ENCODE measurements around the gene PLA2R1. TPM values are rescaled to one million over a fixed set of nuclear protein-coding genes. Genes with fewer than 3 reads are reported as not detected.
"Not testable (repeated sequence)": the region's sequence is repeated elsewhere in the genome, so short reads cannot be mapped to it uniquely, and the experiment has no call there.

Gene PLA2R1
- total RNA-seq, 1 donor = not detected

DNA sequence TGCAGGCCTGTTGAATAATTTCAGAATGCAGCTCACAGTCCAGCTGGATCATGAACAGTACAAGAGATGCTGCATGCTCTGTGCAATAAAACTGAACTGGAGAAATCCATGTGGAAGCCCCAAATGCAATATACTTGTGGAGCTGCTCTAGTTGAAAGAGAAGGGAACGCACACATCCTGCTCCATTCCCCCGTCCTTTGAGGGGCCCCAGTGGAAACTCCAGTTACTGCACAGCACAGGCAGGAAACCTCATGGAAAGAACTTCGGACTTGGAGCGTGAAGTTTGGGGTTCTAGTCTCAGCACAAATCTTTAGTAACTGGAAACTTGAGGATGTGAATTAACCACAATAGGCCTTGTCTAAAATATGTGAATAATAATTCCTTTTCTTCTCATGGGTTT is 73.2 kb downstream of the PLA2R1 start:
- H3K4me3 ChIP-seq (ENCODE audit: low read length) = no peak overlapping the region
- no peaks in the 10 kb centered on the region for H3K9me3 ChIP-seq (ENCODE audit: low read depth, low read length)
- no peaks in the 10 kb centered on the region for H3K27me3 ChIP-seq (ENCODE audit: insufficient read depth, low read length)
- no peaks in the 10 kb centered on the region for H3K4me1 ChIP-seq (ENCODE audit: insufficient read depth, low read length)

DNA sequence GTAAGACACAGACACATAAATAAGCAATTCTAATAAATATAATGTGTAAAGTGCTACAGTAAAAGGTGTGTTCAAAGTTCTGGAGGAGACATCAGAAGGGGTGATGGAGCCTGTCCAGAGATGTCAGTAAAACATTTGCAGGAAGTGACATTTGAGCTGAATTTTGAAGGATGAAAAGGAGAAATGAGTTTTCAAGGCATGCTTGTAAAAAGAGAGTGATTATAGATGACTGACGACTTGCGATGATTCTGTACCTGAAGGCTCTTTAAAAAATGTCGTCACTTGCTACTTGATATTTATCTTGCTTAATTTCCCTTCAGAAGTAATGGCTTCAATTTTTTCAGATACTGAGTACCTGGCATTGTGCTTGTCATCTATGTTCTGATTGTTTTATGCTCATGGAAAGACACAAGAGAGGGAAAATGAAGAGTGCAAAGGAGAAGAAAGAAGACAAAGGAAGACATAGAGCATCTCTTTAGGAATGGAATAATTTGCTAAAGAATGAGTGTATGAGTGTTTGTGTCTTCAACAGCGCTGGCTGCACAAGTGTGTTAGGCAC is 73.9 kb downstream of the PLA2R1 start:
- no peak overlapping the region for H3K4me3 ChIP-seq (ENCODE audit: low read length)

DNA sequence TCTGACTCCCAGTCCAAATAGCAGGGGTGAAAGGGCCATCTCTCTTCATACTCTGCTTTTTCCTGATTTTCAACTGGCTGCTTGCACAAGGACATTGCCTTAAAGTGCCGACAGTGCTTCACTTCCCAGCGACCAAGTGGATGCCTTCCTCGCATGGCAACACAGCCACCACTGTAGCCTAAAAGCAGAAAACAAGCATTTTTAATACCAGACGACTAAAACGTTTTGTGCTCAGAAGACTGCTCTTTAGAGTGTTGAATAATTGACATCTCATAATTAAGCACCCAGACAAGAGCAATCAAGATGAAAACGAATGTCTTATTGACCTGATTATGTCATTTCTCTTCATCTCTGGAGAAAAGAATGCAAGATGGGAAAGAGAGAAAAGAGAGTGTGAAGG is 75.2 kb downstream of the PLA2R1 start:
- H3K4me1 ChIP-seq (ENCODE audit: insufficient read depth, low read length) = peaks cover 5% of the 10 kb centered on the region
- H3K9me3 ChIP-seq (ENCODE audit: low read depth, low read length) = no peaks in the 10 kb centered on the region
- no peaks in the 10 kb centered on the region for H3K27me3 ChIP-seq (ENCODE audit: insufficient read depth, low read length)
- no peak overlapping the region for H3K4me3 ChIP-seq (ENCODE audit: low read length)

More for the DNA sequence above, 73.9 kb downstream of the PLA2R1 start:
- H3K9me3 ChIP-seq (ENCODE audit: low read depth, low read length) = no peaks in the 10 kb centered on the region
- no peaks in the 10 kb centered on the region for H3K4me1 ChIP-seq (ENCODE audit: insufficient read depth, low read length)
- no peaks in the 10 kb centered on the region for H3K27me3 ChIP-seq (ENCODE audit: insufficient read depth, low read length)

DNA sequence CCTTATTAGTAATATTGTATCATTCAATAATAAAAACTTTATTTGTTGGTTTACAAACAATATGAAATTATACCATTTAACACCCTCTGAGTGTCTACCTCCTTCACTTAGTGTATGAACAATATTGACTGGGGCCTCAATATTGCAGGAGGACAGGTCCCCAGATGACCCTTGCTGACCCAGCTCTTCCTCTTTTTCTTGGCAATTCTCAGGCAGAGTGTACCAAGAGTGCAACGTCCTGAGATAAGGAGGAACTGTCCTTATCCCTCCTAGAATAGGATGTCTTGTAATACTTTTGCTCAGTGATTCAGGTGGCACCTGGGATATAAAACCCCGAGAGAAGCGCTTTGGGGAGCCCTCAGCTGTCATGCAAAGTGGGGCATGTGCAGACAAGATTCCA is 76.8 kb downstream of the PLA2R1 start:
- H3K4me3 ChIP-seq (ENCODE audit: low read length) = no peak overlapping the region
- H3K27me3 ChIP-seq (ENCODE audit: insufficient read depth, low read length) = no peaks in the 10 kb centered on the region
- H3K4me1 ChIP-seq (ENCODE audit: insufficient read depth, low read length) = peaks cover 6% of the 10 kb centered on the region
- H3K9me3 ChIP-seq (ENCODE audit: low read depth, low read length) = no peaks in the 10 kb centered on the region

DNA sequence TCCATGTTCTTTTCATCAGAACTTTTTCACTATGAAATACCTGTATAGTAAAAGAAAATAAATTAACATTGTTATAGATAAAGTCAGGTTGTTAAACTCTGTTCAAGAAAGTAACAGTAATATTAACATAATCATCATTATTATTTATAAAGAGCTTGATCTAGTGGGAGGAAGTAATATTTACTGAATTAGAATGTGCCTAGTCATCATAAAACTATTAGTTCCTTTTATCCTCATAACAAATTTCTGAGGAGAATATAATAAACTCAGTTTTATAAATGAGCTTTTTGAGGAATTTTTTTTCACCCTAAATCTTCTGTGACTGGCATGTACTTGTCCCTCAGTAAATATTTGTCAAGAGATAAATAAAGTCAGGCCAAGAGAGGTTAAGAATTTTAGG is 78.4 kb downstream of the PLA2R1 start:
- Histone ChIP-seq H3K9me3 (ENCODE audit: low read depth, low read length) (no peaks in the 10 kb centered on the region), H3K4me1 (ENCODE audit: insufficient read depth, low read length) (peaks cover 6% of the 10 kb centered on the region), H3K4me3 (ENCODE audit: low read length) (no peak overlapping the region), H3K27me3 (ENCODE audit: insufficient read depth, low read length) (no peaks in the 10 kb centered on the region)

DNA sequence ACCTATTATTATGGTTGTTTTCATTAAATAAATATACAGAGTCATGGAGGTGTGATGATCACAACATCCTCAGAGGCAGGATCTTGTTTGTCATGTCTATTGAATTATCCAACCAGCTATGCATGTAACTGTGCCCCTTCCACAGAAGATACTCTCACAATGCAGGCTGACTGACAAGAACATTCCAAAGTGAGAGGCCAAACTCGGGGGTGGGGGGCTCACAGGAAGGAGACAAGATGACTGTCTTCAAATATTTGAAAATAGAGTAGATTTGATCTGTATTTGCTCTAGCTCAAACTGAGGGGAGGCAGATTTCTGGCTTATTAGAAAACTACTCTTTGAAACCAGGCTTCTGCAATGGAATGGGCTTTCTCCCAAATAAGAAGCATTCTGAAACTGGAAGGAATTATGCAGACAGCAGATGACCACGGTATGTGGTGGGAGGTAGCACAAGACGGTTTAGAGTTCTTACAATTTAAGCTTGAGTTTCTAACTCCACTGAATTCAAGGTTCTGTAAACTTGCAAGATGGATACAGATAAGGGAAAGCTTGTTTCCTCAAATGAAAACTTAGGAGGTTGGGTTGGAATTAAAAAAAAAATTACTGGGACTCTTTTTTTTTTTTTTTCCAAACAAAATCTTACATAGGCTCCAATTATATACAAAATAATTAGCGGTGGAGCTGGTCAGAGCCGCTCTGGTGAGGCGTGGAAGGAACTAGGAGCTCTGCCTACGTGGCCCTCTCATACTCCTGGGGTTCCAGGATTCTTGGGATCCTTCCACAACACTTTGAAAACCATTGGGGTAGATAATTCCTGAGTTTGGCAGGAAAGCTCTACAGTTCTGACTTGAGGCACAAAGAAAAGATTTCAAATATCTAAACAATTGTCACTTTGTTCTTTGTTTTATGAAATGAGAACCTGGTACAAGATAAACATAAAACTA is 79.3 kb downstream of the PLA2R1 start:
- Histone ChIP-seq H3K9me3 (ENCODE audit: low read depth, low read length) (no peaks in the 10 kb centered on the region), H3K4me3 (ENCODE audit: low read length) (no peak overlapping the region), H3K4me1 (ENCODE audit: insufficient read depth, low read length) (peaks cover 6% of the 10 kb centered on the region), H3K27me3 (ENCODE audit: insufficient read depth, low read length) (no peaks in the 10 kb centered on the region)

DNA sequence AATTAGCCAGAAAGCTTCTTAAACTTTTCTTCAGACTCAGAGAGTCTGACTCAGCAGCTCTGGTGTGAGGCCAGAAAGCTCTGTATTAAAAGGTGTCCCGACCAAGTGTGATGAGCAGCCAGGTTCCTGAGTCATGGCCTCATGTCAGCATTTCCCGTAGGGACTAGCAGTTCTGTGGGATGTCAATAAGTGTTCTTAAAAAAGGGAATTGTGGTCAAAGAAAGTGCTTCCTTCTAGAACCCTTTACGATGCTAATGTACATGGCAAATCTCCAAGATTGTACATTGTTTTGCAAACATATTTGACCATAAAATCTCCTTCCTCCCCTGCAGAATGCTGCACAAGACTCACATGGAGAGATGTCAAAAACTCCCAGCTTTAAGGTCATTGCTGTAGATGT is 80.1 kb downstream of the PLA2R1 start:
- peaks cover 6% of the 10 kb centered on the region for H3K4me1 ChIP-seq (ENCODE audit: insufficient read depth, low read length)
- no peak overlapping the region for H3K4me3 ChIP-seq (ENCODE audit: low read length)
- H3K27me3 ChIP-seq (ENCODE audit: insufficient read depth, low read length) = no peaks in the 10 kb centered on the region
- no peaks in the 10 kb centered on the region for H3K9me3 ChIP-seq (ENCODE audit: low read depth, low read length)

DNA sequence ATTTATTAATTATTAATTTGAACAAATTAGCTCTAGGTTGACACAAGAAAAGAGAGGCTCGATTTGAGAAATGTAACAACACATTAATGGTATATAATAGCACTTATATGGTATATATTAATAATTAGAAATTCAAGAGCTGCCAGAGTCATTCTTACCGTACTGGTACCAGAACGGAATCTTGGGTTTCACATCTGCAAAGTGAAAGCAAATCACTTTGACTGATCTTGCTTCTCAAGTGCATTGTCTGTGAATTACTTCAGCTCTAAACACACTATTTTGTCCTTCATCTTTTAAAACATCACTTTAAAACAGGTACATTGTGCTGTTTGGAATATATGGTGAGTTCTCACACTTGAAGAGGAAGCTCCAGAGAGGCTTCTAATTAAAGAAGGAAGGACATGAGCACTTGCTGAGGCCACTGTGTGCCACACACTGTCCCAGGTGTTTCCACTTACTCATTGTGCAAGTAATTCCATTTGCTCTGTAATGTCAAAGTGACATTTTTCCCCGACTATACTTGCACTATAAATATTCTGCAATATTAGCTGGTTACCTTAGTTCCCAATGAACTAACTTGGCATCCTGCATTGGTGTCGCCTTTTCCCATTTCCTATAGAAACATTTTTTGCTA is 85.8 kb downstream of the PLA2R1 start:
- no peaks in the 10 kb centered on the region for H3K4me1 ChIP-seq (ENCODE audit: insufficient read depth, low read length)
- H3K4me3 ChIP-seq (ENCODE audit: low read length) = no peak overlapping the region
- H3K27me3 ChIP-seq (ENCODE audit: insufficient read depth, low read length) = peaks cover 2% of the 10 kb centered on the region
- no peaks in the 10 kb centered on the region for H3K9me3 ChIP-seq (ENCODE audit: low read depth, low read length)

DNA sequence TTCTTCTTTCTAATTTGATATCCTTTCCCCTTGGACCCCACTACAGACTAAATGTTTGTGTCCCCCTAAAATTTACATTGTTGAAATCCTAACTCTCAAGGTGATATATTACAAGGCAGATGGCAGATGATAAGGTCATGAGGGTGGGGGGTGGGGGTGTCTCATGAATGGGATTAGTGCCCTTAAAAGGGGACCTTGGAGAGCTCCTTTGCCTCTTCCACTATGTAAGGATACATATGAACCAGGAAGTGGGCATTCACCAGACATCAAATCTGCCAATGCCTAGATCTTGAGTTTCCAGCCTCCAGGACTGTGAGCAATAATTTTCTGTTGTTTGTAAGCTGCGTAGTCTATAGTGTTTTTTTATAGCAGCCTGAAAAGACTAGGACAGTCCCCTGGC is 89.1 kb downstream of the PLA2R1 start:
- H3K4me3 ChIP-seq (ENCODE audit: low read length) = no peak overlapping the region
- peaks cover 2% of the 10 kb centered on the region for H3K27me3 ChIP-seq (ENCODE audit: insufficient read depth, low read length)
- H3K9me3 ChIP-seq (ENCODE audit: low read depth, low read length) = no peaks in the 10 kb centered on the region
- H3K4me1 ChIP-seq (ENCODE audit: insufficient read depth, low read length) = no peaks in the 10 kb centered on the region

DNA sequence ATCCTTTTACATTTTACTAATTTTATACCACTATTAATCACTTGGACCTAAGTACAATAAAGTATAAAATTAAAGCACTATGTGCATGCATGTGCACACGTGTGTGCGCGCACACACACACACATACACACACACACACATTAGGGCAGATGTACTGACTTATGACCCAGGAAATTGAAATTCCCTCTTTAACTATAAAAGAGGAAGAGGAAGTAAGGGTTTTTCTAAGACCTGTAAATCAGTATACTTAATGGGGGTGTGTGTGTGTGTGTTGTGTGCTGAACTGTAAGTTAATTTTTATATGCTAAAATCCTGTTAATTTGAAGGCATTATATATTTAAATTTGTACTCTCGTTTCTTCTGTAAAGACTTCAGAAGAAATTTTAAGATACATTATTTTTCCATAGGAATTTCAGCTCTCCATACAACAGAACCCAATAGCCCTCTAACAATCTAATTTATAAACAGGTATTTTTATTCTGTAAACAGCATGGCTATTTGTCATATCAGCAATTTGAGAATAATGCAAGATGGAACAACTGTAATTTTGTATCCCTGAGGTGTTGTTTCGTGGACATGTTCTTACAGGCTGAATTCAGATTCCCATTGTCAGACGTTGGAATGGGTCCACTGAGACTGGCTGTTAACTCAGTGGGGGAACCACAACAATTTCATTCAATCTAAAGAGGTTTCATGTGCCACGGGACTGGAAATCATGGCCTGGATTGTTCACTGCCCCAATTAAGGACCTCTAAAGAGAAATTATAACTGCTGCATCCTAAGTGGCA is 90.9 kb downstream of the PLA2R1 start:
- no peaks in the 10 kb centered on the region for H3K4me1 ChIP-seq (ENCODE audit: insufficient read depth, low read length)
- peaks cover under 1% of the 10 kb centered on the region for H3K27me3 ChIP-seq (ENCODE audit: insufficient read depth, low read length)
- no peak overlapping the region for H3K4me3 ChIP-seq (ENCODE audit: low read length)
- H3K9me3 ChIP-seq (ENCODE audit: low read depth, low read length) = no peaks in the 10 kb centered on the region

DNA sequence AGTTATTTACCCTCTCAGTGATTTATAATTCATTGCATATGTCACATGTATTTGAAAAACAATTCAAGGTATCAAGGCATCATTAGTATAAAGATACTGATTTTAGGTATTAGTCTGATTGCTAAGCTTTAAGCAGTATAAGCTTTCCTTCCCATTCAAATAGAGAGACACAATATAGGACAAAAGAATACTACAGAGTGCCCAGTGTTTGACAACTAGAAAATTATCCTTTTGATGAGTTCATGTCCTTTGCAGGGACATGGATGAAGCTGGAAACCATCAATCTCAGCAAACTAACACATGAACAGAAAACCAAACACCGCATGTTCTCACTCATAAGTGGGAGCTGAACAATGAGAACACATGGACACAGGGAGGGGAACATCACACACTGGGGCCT is 91.9 kb downstream of the PLA2R1 start:
- H3K9me3 ChIP-seq (ENCODE audit: low read depth, low read length); H3K4me3 ChIP-seq (ENCODE audit: low read length); H3K4me1 ChIP-seq (ENCODE audit: insufficient read depth, low read length); H3K27me3 ChIP-seq (ENCODE audit: insufficient read depth, low read length): not testable (repeated sequence)

DNA sequence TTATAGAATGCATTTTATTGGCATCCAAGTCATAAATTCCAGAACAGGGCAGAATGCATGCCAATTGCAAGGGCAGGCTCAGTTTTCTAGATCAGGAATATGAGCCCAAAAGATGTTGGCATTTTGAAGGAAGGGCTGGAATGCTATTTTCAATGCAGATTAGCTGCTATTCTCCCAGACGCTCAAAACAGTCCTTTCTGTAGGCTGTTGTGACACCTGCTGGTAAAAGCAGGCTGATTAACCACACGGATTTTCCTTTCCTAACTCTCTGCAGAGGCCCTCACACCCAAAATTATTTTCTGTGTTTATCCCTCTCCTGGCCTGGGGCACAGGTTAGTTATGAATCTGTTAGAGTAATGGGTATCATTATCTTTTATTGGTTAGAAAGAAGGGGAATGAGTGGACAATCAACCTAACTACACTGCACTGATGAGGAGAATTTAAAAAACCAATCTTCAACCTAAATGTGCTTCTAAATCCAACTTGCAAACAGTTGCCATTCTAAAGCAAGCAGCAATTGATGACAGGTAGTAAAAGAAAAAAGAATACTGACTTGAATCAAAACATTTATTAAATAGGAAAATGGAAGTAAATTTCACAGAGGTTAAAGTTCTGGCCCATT is 94.0 kb downstream of the PLA2R1 start:
- H3K27me3 ChIP-seq (ENCODE audit: insufficient read depth, low read length) = no peaks in the 10 kb centered on the region
- no peaks in the 10 kb centered on the region for H3K9me3 ChIP-seq (ENCODE audit: low read depth, low read length)
- H3K4me3 ChIP-seq (ENCODE audit: low read length) = no peak overlapping the region
- H3K4me1 ChIP-seq (ENCODE audit: insufficient read depth, low read length) = no peaks in the 10 kb centered on the region

DNA sequence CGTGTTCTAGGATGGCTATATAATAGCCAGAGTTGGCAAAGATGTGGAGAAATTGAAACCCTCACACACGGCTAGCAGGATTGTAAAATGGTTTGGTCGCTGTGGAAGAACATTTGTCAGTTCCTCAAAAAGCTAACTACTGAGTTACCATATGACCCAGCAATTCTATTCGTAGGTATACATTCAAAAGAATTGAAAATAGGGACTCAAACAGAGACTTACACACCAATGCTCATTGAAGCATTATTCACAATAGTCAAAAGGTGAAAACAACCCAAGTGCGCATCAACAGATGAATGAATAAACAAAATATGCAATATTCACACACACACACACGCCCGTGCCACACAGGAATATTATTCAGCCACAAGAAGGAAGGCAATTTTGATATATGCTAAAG is 98.7 kb downstream of the PLA2R1 start:
- Histone ChIP-seq H3K4me3 (ENCODE audit: low read length) (no peak overlapping the region), H3K27me3 (ENCODE audit: insufficient read depth, low read length) (no peaks in the 10 kb centered on the region), H3K9me3 (ENCODE audit: low read depth, low read length) (no peaks in the 10 kb centered on the region), H3K4me1 (ENCODE audit: insufficient read depth, low read length) (peaks cover 9% of the 10 kb centered on the region)

DNA sequence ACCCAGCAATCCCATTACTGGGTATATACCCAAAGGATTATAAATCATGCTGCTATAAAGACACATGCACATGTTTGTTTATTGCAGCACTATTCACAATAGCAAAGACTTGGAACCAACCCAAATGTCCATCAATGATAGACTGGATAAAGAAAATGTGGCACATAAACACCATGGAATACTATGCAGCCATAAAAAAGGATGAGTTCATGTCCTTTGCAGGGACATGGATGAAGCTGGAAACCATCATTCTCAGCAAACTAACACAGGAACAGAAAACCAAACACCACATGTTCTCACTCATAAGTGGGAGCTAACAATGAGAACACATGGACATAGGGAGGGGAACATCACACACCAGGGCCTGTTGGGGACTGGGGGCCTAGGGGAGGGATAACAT is 99.9 kb downstream of the PLA2R1 start:
- H3K4me3 ChIP-seq (ENCODE audit: low read length); H3K9me3 ChIP-seq (ENCODE audit: low read depth, low read length); H3K4me1 ChIP-seq (ENCODE audit: insufficient read depth, low read length); H3K27me3 ChIP-seq (ENCODE audit: insufficient read depth, low read length): not testable (repeated sequence)

Data from mononuclear cell (primary cell).